ENCODE data around the gene TOP3B. TPM values are rescaled to one million over a fixed set of nuclear protein-coding genes. Genes with fewer than 3 reads are reported as not detected.

TOP3B gene
- polyA plus RNA-seq, 3 donors from 2014 or later = 8.4 to 17.2 (median 9.7) TPM

- no peaks in the 10 kb centered on the region for H3K36me3 Mint-ChIP-seq
- DNase-seq = no peak
- peaks cover 1 to 4% (median 2%) of the 10 kb centered on the region in 3 donors for H3K27me3 Mint-ChIP-seq (ENCODE audit: low read depth in 3 of 3)
- peak overlapping the region in 2 of 6 donors; percentile 2 to 21 for H3K27ac Mint-ChIP-seq
- peak overlapping the region in 3 of 5 donors; percentile 87 to 90 (median 89) for H3K4me3 Mint-ChIP-seq
- H3K4me1 Mint-ChIP-seq = peaks cover 50 to 63% of the 10 kb centered on the region in 2 donors
- H3K9me3 Mint-ChIP-seq = no peaks in the 10 kb centered on the region
Measured at GRCh38 chr22:21980547-21980946, 2.0 kb downstream of the TOP3B start.

- Mint-ChIP-seq H3K4me1 (peaks cover 48 to 65% of the 10 kb centered on the region in 2 donors), H3K27ac (peak overlapping the region in 3 of 6 donors; percentile 10 to 52 (median 46)), H3K4me3 (peak overlapping the region in 1 of 5 donors; percentile 15), H3K9me3 (no peaks in the 10 kb centered on the region), H3K36me3 (peaks cover 0 to 8% (median 4%) of the 10 kb centered on the region in 3 donors), H3K27me3 (ENCODE audit: low read depth in 3 of 3) (peaks cover 0 to 4% (median 1%) of the 10 kb centered on the region in 3 donors)
- DNase-seq = no peak
Measured at GRCh38 chr22:21978564-21979386, 3.8 kb downstream of the TOP3B start.

- peaks cover 0 to 8% (median 4%) of the 10 kb centered on the region in 3 donors for H3K36me3 Mint-ChIP-seq
- H3K27ac Mint-ChIP-seq = no peak overlapping the region
- H3K4me1 Mint-ChIP-seq = peaks cover 48 to 64% of the 10 kb centered on the region in 2 donors
Measured at GRCh38 chr22:21977814-21978213, 4.8 kb downstream of the TOP3B start.

GRCh38 chr22:21975854-21976345, 6.7 kb downstream of the TOP3B start:
- Mint-ChIP-seq H3K27me3 (ENCODE audit: low read depth in 3 of 3) (peaks cover 0 to 4% (median 3%) of the 10 kb centered on the region in 3 donors), H3K27ac (no peak overlapping the region), H3K4me1 (peaks cover 31 to 45% of the 10 kb centered on the region in 2 donors), H3K36me3 (peaks cover 3 to 11% (median 4%) of the 10 kb centered on the region in 3 donors), H3K9me3 (no peaks in the 10 kb centered on the region), H3K4me3 (no peak overlapping the region)
- no peak for DNase-seq

More at GRCh38 chr22:21977814-21978213, 4.8 kb downstream of the TOP3B start:
- Mint-ChIP-seq H3K4me3 (no peak overlapping the region), H3K9me3 (no peaks in the 10 kb centered on the region), H3K27me3 (ENCODE audit: low read depth in 3 of 3) (peaks cover 0 to 4% (median 3%) of the 10 kb centered on the region in 3 donors)
- no peak for DNase-seq

GRCh38 chr22:21975273-21975672, 7.3 kb downstream of the TOP3B start:
- H3K27me3 Mint-ChIP-seq (ENCODE audit: low read depth in 3 of 3) = peaks cover 0 to 4% (median 3%) of the 10 kb centered on the region in 3 donors
- no peak overlapping the region for H3K27ac Mint-ChIP-seq
- no peak overlapping the region for H3K4me3 Mint-ChIP-seq
- no peaks in the 10 kb centered on the region for H3K9me3 Mint-ChIP-seq
- H3K36me3 Mint-ChIP-seq = peaks cover 4 to 15% (median 7%) of the 10 kb centered on the region in 3 donors
- DNase-seq = no peak
- H3K4me1 Mint-ChIP-seq = peaks cover 25 to 39% of the 10 kb centered on the region in 2 donors

GRCh38 chr22:21974058-21974649, 8.4 kb downstream of the TOP3B start:
- no peaks in the 10 kb centered on the region for H3K9me3 Mint-ChIP-seq
- no peak overlapping the region for H3K27ac Mint-ChIP-seq
- H3K4me3 Mint-ChIP-seq = no peak overlapping the region
- H3K27me3 Mint-ChIP-seq (ENCODE audit: low read depth in 3 of 3) = peaks cover 0 to 4% (median 3%) of the 10 kb centered on the region in 3 donors
- H3K4me1 Mint-ChIP-seq = peaks cover 21 to 34% of the 10 kb centered on the region in 2 donors
- peaks cover 4 to 15% (median 7%) of the 10 kb centered on the region in 3 donors for H3K36me3 Mint-ChIP-seq
- no peak for DNase-seq

- peaks cover 11 to 22% (median 12%) of the 10 kb centered on the region in 3 donors for H3K36me3 Mint-ChIP-seq
- H3K4me3 Mint-ChIP-seq = no peak overlapping the region
- DNase-seq = no peak
- H3K27me3 Mint-ChIP-seq (ENCODE audit: low read depth in 3 of 3) = peaks cover 0 to 2% (median 1%) of the 10 kb centered on the region in 3 donors
- peaks cover 12 to 21% of the 10 kb centered on the region in 2 donors for H3K4me1 Mint-ChIP-seq
- H3K27ac Mint-ChIP-seq = no peak overlapping the region
- H3K9me3 Mint-ChIP-seq = no peaks in the 10 kb centered on the region
Measured at GRCh38 chr22:21972806-21973205, 9.8 kb downstream of the TOP3B start.

GRCh38 chr22:21972293-21972779, 10.3 kb downstream of the TOP3B start:
- Mint-ChIP-seq H3K27ac (no peak overlapping the region), H3K36me3 (peaks cover 12 to 22% (median 13%) of the 10 kb centered on the region in 3 donors)

GRCh38 chr22:21971858-21972275, 10.7 kb downstream of the TOP3B start:
- Mint-ChIP-seq H3K4me3 (no peak overlapping the region), H3K9me3 (no peaks in the 10 kb centered on the region), H3K27ac (no peak overlapping the region), H3K36me3 (peaks cover 12 to 26% (median 17%) of the 10 kb centered on the region in 3 donors), H3K4me1 (peaks cover 8 to 13% of the 10 kb centered on the region in 2 donors), H3K27me3 (ENCODE audit: low read depth in 3 of 3) (peaks cover 0 to 3% (median 1%) of the 10 kb centered on the region in 3 donors)
- no peak for DNase-seq

More at GRCh38 chr22:21972293-21972779, 10.3 kb downstream of the TOP3B start:
- Mint-ChIP-seq H3K4me3 (no peak overlapping the region), H3K9me3 (no peaks in the 10 kb centered on the region), H3K27me3 (ENCODE audit: low read depth in 3 of 3) (peaks cover 0 to 2% (median 1%) of the 10 kb centered on the region in 3 donors), H3K4me1 (peaks cover 8 to 18% of the 10 kb centered on the region in 2 donors)
- peak; percentile 25 to 38 (median 26) for DNase-seq

GRCh38 chr22:21970800-21971617, 11.6 kb downstream of the TOP3B start:
- no peak for DNase-seq
- peaks cover 2 to 7% of the 10 kb centered on the region in 2 donors for H3K4me1 Mint-ChIP-seq
- no peak overlapping the region for H3K4me3 Mint-ChIP-seq
- H3K9me3 Mint-ChIP-seq = no peaks in the 10 kb centered on the region
- H3K36me3 Mint-ChIP-seq = peaks cover 12 to 33% (median 22%) of the 10 kb centered on the region in 3 donors
- peaks cover 0 to 3% (median 1%) of the 10 kb centered on the region in 3 donors for H3K27me3 Mint-ChIP-seq (ENCODE audit: low read depth in 3 of 3)
- no peak overlapping the region for H3K27ac Mint-ChIP-seq

GRCh38 chr22:21970037-21970799, 12.4 kb downstream of the TOP3B start:
- Mint-ChIP-seq H3K4me1 (no peaks in the 10 kb centered on the region), H3K9me3 (no peaks in the 10 kb centered on the region), H3K27me3 (ENCODE audit: low read depth in 3 of 3) (peaks cover 0 to 5% (median 1%) of the 10 kb centered on the region in 3 donors), H3K27ac (no peak overlapping the region), H3K4me3 (no peak overlapping the region), H3K36me3 (peaks cover 12 to 32% (median 23%) of the 10 kb centered on the region in 3 donors)
- DNase-seq = no peak

- Mint-ChIP-seq H3K36me3 (peaks cover 12 to 33% (median 22%) of the 10 kb centered on the region in 3 donors), H3K27me3 (ENCODE audit: low read depth in 3 of 3) (peaks cover 0 to 3% (median 1%) of the 10 kb centered on the region in 3 donors), H3K4me1 (no peaks in the 10 kb centered on the region)
Measured at GRCh38 chr22:21968452-21969129, 14.0 kb downstream of the TOP3B start.

More at GRCh38 chr22:21968452-21969129, 14.0 kb downstream of the TOP3B start:
- Mint-ChIP-seq H3K4me3 (no peak overlapping the region), H3K27ac (peak overlapping the region in 1 of 6 donors; percentile 72), H3K9me3 (no peaks in the 10 kb centered on the region)
- DNase-seq = no peak

All from immature natural killer cell (primary cell).